ENCODE results near the gene GUCY1A2.

- TF ChIP-seq CTCF (IDR thresholded peaks at IDR 0.05) (no peak), POLR2A (IDR thresholded peaks at IDR 0.05) (no peak)
Measured at GRCh38 chr11:106728379-106728778, 289.9 kb downstream of the GUCY1A2 start.
